ENCODE measurements around the gene KIN. TPM values are rescaled to one million over a fixed set of nuclear protein-coding genes. Genes with fewer than 3 reads are reported as not detected.

KIN gene
- total RNA-seq, 1 experiment from 2014 or later: 27.9 TPM

DNA sequence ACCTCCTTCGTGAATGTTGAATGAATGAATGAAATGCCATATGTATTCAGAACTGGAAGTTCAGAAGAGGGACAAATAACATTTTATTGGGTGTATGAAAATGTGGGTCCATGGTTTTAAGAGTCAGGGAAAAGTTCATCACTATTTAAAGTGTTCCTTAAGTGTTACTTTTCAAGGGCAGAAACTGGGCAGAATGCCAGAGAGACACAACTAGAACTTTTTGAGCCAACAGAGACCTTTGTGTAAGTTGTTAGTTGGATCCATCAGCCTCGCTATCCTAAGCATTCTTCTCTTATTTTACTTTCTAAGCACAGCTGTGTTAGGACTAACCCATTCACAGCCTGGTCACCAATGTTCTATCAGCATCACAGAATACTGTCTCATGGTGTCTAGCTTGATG lies 16.9 kb upstream of the KIN start:
- TF ChIP-seq, protein P1, sequence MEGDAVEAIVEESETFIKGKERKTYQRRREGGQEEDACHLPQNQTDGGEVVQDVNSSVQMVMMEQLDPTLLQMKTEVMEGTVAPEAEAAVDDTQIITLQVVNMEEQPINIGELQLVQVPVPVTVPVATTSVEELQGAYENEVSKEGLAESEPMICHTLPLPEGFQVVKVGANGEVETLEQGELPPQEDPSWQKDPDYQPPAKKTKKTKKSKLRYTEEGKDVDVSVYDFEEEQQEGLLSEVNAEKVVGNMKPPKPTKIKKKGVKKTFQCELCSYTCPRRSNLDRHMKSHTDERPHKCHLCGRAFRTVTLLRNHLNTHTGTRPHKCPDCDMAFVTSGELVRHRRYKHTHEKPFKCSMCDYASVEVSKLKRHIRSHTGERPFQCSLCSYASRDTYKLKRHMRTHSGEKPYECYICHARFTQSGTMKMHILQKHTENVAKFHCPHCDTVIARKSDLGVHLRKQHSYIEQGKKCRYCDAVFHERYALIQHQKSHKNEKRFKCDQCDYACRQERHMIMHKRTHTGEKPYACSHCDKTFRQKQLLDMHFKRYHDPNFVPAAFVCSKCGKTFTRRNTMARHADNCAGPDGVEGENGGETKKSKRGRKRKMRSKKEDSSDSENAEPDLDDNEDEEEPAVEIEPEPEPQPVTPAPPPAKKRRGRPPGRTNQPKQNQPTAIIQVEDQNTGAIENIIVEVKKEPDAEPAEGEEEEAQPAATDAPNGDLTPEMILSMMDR (IDR thresholded peaks at IDR 0.05; ENCODE audit: insufficient read depth in 1 of 2, low read depth in 1 of 2, low read length in 1 of 2, severe bottlenecking in 1 of 2, unreplicated experiment in 1 of 2): no peak
- no peaks in the 10 kb centered on the region for H3K4me1 Mint-ChIP-seq (ENCODE audit: low read depth, unreplicated experiment)
- Histone ChIP-seq H3K9me3 (no peaks in the 10 kb centered on the region), H3K4me1 (no peaks in the 10 kb centered on the region), H3K4me3 (ENCODE audit: low read depth, low read length) (no peak overlapping the region), H3K27me3 (replicated peaks; ENCODE audit: control insufficient read depth, insufficient read depth, low read length) (no peaks in the 10 kb centered on the region), H3K36me3 (ENCODE audit: control insufficient read depth, insufficient read depth, low read length) (peaks cover 8% of the 10 kb centered on the region)
- no TSS peak for BruUV-seq (replicated peaks)
- no peak overlapping the region for H3K4me3 Mint-ChIP-seq (ENCODE audit: unreplicated experiment)
- H3K27ac Mint-ChIP-seq (ENCODE audit: unreplicated experiment): no peak overlapping the region
- intact Hi-C loops (cut with micrococcal nuclease; ENCODE audit: unreplicated experiment): no loop called here
- H3K27me3 Mint-ChIP-seq (ENCODE audit: insufficient read depth, unreplicated experiment): no peaks in the 10 kb centered on the region
- ChIA-PET CTCF (no interaction called here), POLR2A (no interaction called here)
- no peak for DNase-seq
- H3K36me3 Mint-ChIP-seq (ENCODE audit: insufficient read depth, unreplicated experiment): peaks cover 91% of the 10 kb centered on the region
- H3K9me3 Mint-ChIP-seq (ENCODE audit: unreplicated experiment): no peaks in the 10 kb centered on the region

DNA sequence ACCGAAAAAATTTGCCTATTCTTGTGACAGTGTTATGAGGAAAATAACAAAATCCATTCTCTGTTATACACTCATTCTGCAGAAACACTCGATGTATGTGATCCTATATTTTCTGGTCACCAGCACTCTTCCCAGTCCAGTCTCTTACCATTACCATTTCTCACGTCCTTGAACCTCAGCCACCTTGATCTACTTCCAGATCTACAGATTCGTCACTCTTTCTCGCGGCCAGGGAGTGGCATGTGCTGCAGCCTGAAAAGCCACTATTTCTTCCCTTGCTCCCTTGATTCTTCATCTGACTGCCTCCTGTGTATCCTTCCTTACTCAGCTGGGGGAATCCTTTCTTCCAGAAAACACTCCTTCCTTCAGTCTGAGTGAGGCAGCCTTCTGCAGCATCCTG lies 16.4 kb upstream of the KIN start:
- H3K4me3 Mint-ChIP-seq (ENCODE audit: unreplicated experiment): no peak overlapping the region
- POLR2A ChIA-PET: no interaction called here
- no peaks in the 10 kb centered on the region for H3K9me3 Mint-ChIP-seq (ENCODE audit: unreplicated experiment)
- H3K27me3 Mint-ChIP-seq (ENCODE audit: insufficient read depth, unreplicated experiment): no peaks in the 10 kb centered on the region
- TF ChIP-seq, protein P1 (IDR thresholded peaks at IDR 0.05; ENCODE audit: insufficient read depth in 1 of 2, low read depth in 1 of 2, low read length in 1 of 2, severe bottlenecking in 1 of 2, unreplicated experiment in 1 of 2): no peak
- H3K27ac Mint-ChIP-seq (ENCODE audit: unreplicated experiment): no peak overlapping the region
- H3K4me1 Mint-ChIP-seq (ENCODE audit: low read depth, unreplicated experiment): no peaks in the 10 kb centered on the region
- H3K36me3 Mint-ChIP-seq (ENCODE audit: insufficient read depth, unreplicated experiment): peaks cover 91% of the 10 kb centered on the region
- intact Hi-C loops (cut with micrococcal nuclease; ENCODE audit: unreplicated experiment): no loop called here
- BruUV-seq (replicated peaks): no TSS peak
- no peak for DNase-seq
- Histone ChIP-seq H3K36me3 (ENCODE audit: control insufficient read depth, insufficient read depth, low read length) (peaks cover 8% of the 10 kb centered on the region), H3K4me3 (ENCODE audit: low read depth, low read length) (no peak overlapping the region), H3K27me3 (replicated peaks; ENCODE audit: control insufficient read depth, insufficient read depth, low read length) (no peaks in the 10 kb centered on the region), H3K9me3 (no peaks in the 10 kb centered on the region), H3K4me1 (no peaks in the 10 kb centered on the region)
- CTCF ChIA-PET: no interaction called here

GRCh38 chr10:7802606-7803005 lies 14.8 kb upstream of the KIN start:
- TF ChIP-seq, protein P1 (IDR thresholded peaks at IDR 0.05; ENCODE audit: insufficient read depth in 1 of 2, low read depth in 1 of 2, low read length in 1 of 2, severe bottlenecking in 1 of 2, unreplicated experiment in 1 of 2): no peak
- CTCF ChIA-PET: no interaction called here
- POLR2A ChIA-PET: no interaction called here
- Mint-ChIP-seq H3K27me3 (ENCODE audit: insufficient read depth, unreplicated experiment) (no peaks in the 10 kb centered on the region), H3K36me3 (ENCODE audit: insufficient read depth, unreplicated experiment) (peaks cover 97% of the 10 kb centered on the region), H3K4me1 (ENCODE audit: low read depth, unreplicated experiment) (no peaks in the 10 kb centered on the region), H3K4me3 (ENCODE audit: unreplicated experiment) (no peak overlapping the region), H3K9me3 (ENCODE audit: unreplicated experiment) (no peaks in the 10 kb centered on the region), H3K27ac (ENCODE audit: unreplicated experiment) (no peak overlapping the region)
- BruUV-seq (replicated peaks): no TSS peak
- DNase-seq: no peak
- no peaks in the 10 kb centered on the region for H3K27me3 ChIP-seq (replicated peaks; ENCODE audit: control insufficient read depth, insufficient read depth, low read length)
- H3K4me3 ChIP-seq (ENCODE audit: low read depth, low read length): no peak overlapping the region
- intact Hi-C loops (cut with micrococcal nuclease; ENCODE audit: unreplicated experiment): no loop called here
- peaks cover 7% of the 10 kb centered on the region for H3K36me3 ChIP-seq (ENCODE audit: control insufficient read depth, insufficient read depth, low read length)
- H3K4me1 ChIP-seq: no peaks in the 10 kb centered on the region
- H3K9me3 ChIP-seq: no peaks in the 10 kb centered on the region

Data from Caco-2 (cell line).